SIG-M5 (cell line): ENCODE results near the gene LPAR6.

Experiments
- DNase-seq: peaks from one replicate; lab custom pipeline; 2025; lab: John Stamatoyannopoulos, UW

The LPAR6 gene

DNA sequence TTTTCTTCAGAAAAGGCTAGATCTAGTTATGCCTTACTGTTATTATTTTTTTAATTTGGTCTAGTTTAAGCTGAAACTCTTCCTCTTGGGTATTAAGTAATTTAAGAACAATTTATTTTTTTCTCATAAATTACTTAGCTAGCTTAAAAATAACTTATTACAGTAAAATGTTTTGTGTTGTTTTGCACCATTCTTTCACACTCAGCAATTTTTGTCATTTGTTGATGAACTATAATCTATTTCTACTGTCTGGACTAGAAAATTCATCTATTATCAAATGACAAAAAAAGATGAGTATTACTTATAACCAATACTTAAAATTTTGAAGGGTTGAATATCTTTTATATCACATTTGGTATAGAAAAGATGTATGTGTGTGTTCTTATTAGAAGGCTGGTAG lies 1.6 kb upstream of the LPAR6 start:
- no peak for DNase-seq

- DNase-seq, result no peak
Measured at GRCh38 chr13:48411841-48412531, 927 bp downstream of the LPAR6 start.

DNA sequence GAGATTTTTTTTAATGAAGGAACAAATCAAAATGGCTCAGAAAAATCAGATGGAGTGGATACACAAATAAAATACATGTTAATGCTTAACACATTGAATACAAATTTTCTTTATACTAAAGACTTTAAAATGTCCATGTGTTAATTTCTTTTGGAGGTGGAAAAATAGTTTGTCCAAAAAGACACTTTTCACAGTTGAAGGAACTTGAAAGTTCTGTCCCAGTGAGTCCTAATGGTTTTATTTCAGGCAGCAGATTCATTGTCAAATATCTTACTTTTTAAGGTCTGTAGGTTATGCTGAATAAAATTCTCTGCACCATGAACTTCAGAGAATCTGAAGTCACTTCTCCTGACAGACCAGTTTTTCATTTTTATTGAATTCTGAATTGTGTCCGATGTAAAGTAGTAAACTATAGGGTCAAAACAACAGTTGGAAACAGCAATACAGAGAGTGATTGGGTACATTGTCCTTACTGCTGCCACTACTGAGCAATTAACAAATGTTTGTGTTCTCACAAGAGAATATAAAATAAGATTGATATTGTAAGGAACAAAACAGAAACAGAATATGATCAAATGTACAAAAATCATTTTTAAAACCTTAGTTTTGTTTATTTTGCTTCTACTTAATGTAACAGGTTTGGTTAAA lies 1.6 kb downstream of the LPAR6 start:
- DNase-seq, result no peak

DNA sequence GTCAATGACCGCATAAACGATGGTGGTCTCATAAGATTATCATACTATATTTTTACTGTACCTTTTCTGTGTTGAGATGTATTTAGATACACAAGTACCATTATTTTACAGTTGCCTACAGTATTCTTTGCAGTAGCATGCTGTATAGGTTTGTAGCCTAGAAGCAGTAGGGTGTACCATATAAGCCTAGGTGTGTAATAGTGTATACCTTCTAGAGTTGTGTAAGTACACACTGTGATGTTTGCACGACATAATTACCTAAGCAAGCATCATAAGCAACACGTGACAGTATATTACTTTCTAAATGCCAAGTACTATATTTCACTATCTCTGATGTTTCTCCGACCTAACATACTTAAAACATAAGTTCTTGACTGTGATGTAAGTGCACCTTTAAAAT lies 2.7 kb downstream of the LPAR6 start:
- DNase-seq, result no peak

DNA sequence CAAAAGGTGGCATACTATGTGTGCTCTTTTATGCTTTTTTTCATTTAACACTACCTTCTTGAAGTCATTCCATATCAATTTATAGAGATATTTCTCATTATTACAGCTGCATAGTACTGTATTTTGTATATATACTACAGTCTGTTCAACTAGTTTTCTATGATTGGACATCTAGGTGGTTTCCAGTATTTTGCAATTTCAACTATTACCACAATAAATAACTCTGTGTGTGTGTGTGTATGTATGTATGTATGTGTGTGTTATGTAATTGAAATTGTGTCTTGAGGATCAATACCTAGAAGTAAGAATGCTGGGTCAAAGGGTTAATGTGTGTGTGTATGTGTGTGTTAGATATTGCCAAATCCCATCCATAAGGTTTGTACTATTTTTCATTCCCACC lies 7.0 kb downstream of the LPAR6 start:
- DNase-seq, result no peak

- DNase-seq, result no peak
Measured at GRCh38 chr13:48404952-48405351, 8.0 kb downstream of the LPAR6 start.

- DNase-seq, result no peak
Measured at GRCh38 chr13:48403913-48404312, 9.0 kb downstream of the LPAR6 start.

DNA sequence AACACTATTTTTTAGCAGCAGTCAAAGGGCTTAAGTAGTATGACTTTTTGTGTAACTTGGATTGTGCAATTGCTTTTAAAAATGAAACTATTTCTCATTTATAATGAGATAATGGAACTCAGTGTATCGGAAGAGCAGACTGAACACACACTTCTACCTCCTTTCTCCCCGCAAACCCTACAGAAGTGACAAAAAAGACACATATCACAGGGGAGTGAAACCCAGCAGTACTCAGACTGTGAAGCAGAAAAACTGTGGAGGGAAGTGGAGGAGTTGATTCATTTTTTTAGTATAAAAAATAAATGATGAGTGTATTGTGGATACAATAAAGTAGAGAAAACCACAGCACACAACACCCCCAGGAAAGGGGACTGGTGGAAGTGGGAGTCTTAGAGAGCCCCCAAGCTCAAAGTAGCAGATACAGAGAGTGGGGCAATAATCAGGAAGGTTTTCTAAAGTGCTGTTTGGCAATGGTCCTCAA lies 9.7 kb downstream of the LPAR6 start:
- no peak for DNase-seq

DNA sequence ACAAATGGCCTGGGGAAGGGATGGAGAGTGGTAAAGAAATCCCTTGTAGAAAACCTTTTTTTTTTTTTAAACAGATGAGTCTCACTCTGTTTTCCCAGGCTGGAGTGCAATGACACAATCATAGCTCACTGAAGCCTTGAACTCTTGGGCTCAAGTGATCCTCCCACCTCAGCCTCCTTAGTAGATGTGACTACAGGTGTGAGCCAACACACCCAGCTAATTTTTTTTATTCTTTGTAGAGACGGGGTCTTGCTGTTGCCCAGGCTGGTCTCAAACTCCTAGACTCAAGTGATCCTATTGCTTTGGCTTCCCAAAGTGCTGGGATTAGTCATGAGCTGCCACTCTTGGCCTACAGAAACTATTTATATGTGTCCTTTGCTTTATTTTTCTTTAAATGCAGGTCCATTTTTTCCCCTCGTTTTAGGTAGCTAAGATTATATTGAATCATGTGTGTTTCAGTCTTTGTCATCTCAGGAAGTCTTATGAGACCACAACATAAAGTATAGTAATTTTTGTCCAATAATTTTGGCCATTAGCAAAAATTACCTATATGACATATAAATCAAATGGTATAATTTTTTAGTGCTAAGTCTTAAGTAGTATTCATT lies 10.5 kb downstream of the LPAR6 start:
- no peak for DNase-seq

DNA sequence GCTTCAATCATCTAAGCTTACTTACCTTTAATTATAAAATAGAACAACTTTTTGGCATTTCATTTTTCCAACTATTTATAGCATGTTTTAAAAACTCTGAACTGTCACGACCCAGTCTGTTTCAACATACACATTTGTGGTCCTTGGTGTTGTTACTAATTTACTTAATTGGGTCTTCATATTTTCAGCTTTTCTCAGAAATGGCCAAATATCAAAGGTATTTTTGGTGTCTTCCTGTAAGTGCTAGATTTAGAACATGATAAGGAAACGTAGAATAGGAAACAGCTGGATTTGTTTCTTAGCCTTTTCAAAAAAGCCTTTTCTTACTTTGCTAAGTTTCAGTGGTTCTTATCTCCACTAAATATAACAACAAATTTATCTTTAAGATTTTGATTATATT lies 11.4 kb downstream of the LPAR6 start:
- DNase-seq, result no peak

DNA sequence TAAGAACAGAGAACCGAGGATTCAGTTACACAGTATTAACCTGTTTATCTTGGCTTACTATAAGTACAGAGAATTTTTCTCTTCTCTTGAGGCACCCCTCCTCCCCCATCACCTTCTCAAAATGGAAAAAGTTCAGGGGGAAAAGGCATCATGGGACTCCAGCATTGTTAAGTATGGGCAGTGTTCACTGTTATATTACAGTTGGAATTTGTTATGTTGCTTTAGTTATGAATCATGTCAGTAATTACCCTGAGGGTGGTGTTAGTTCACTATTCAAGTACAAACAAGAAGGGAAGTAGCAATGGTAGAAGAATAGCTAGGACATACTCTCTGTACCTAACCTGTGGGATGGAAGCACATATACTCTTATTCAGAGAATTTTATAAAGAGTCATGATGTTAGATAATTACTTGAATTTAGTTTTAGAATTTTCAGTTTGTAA lies 12.0 kb downstream of the LPAR6 start:
- no peak for DNase-seq

DNA sequence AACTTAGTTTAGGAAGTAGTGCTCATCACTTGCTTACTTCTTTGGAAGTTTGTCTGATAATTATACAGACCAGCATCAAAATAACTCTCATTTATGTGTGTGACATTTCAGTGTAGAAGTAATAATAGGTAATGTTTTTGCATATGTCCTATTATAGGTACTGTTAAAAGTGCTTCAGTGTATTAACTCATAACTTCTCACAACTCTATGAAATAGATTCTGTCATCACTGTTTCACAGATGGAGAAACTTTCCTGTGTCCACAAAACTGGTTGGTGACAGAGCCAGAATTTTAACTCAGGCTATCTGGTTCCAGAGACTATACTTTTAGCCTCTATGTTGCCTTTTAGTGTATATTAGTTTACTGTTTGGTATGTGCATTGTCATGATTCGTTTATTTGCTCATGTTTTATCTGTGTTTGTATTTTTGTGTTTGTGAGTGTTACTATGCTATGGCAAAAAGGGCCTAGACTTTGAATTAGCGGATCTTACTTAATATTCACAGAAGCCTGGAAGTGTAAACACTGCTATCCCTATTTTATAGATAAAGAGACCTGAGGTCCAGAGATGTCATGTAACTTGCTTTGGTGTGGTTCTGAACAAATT lies 12.7 kb downstream of the LPAR6 start:
- DNase-seq, result no peak

- no peak for DNase-seq
Measured at GRCh38 chr13:48398450-48399095, 14.3 kb downstream of the LPAR6 start.

- no peak for DNase-seq
Measured at GRCh38 chr13:48397744-48398143, 15.2 kb downstream of the LPAR6 start.

DNA sequence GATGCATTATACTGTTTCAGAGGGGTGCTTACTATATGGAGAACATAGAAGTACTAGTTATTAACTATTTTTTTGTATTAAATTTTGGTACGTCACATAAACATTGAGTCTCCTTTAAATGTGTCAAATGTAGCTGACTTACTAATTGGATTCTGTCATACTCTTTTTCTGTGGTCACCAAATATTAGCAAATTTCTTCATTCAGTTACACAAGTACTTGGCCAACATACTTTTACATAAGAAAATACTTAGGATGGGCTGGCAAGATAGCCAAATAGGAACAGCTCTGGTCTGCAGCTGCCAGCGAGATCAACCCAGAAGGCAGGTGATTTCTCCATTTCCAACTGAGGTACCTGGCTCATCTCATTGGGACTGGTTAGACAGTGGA lies 19.2 kb downstream of the LPAR6 start:
- no peak for DNase-seq

GRCh38 chr13:48393030-48393697 lies 19.7 kb downstream of the LPAR6 start:
- no peak for DNase-seq

DNA sequence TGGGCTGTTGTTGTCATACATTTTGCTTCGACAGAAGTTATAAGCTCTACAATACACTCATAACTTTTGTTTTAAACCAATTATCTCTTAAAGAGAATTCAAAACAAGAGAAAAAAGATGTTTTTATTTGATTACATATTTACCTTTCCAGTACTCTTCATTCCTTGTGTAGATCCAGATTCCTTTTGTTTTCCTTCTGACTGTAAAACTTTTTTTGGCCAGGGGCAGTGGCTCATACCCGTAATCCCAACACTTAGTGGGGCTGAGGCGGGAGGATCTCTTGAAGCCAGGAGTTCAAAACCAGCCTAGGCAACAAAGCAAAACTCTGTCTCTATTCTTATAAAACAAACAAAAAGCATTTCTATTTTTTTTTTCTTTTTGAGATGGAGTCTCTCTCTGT lies 21.7 kb downstream of the LPAR6 start:
- no peak for DNase-seq

DNA sequence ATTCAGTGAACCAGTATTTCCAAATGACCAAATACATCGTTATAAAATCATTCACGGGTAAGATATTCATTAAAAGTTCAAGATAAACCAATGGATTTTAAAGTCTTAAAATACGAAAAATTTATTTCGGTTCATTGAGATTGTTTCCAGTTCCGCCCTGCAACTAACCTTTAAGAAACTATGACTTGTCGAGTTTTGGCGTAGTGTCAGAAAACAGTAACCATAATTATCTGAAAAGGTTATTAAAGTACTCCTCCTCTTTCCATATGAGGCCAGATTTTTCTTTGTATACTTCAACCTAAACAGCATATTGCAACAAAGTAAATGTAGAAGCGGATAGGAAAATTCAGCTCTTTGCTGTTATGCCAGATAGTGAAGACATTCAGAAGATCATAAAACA lies 26.1 kb downstream of the LPAR6 start:
- DNase-seq, result no peak

- no peak for DNase-seq
Measured at GRCh38 chr13:48383384-48383783, 29.5 kb downstream of the LPAR6 start.

DNA sequence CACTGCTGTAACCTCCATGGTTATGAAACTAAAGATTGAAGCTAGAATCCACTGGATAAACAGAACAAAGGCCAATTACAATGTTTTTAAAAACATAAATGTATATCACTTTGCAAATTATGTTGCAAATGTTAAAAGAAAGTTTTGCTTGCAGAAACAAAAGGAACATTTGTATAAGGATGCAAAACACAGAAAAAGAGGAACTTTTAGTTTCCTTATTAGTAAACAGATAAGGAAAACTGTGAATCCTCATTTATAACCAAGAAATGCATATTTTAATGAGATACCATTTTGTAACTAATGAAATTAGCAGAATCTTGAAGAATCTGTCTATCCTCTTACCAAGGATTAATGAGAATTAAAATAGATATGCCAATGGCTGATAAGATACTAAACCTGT lies 32.3 kb downstream of the LPAR6 start:
- DNase-seq, result no peak

DNA sequence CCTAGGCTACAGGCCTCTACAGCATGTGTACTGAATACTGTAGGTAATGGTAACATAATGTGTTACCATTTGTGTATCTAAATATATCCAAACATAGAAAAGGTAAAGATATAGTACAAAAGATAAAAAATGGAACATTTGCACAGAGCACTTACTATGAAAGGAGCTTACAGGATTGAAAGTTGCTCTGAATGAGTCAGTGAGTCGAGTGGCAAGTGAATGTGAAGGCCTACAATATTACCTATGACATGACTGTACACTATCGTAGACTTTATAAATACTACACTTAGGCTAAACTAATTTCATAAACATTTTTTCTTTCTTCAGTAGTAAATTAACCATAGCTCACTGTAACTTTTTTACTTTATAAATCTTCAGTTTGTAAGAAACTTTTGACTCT lies 35.1 kb downstream of the LPAR6 start:
- no peak for DNase-seq

DNA sequence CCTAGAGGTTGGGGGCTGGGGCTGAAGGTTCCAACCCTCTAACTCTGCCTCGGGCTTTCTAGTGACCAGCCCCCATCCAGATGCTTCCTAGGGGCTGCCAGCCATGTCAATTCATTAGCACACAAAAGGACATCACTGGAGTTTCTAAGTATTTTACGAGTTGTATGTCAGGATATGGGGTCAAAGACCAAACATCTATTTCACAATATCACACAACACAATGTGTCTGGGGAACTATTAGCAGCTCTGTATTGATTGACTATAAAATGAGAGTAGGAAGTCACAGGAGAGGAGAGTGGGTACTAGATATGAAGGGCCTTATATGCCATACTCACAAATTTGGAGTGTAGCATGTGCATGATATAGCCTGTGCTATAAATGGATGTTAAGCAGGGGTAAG lies 42.1 kb downstream of the LPAR6 start:
- DNase-seq, result no peak
